Ascending aorta (tissue), 2 donors: ENCODE data around the gene ADK. TPM values are rescaled to one million over a fixed set of nuclear protein-coding genes. Genes with fewer than 3 reads are reported as not detected.

Experiments
- DNase-seq, 2 donors: peaks; one replicate each; pipeline ENCODE4 v3.0.0-alpha.2; 2019; ENCODE audit warnings: low spot score in 2 of 2
- H3K27ac ChIP-seq, 2 donors: fragments of 200-600 bp; sonication (generic); one replicate each; pipeline ENCODE4 v1.5.1; 2016 to 2017; ENCODE audit warnings: mild to moderate bottlenecking in 1 of 2
- H3K27me3 ChIP-seq: fragments of 200-600 bp; sonication (generic); one replicate; pipeline ENCODE4 v1.5.1; 2017
- H3K36me3 ChIP-seq, 2 donors: fragments of 200-600 bp; sonication (generic); one replicate each; pipeline ENCODE4 v1.5.1; 2016
- H3K4me1 ChIP-seq, 2 donors: fragments of 200-600 bp; sonication (generic); one replicate each; pipeline ENCODE4 v1.5.1; 2016 to 2017; ENCODE audit warnings: mild to moderate bottlenecking in 1 of 2
- H3K4me3 ChIP-seq, 2 donors: fragments of 200-600 bp; sonication (generic); one replicate each; pipeline ENCODE4 v1.5.1; 2016 to 2017; ENCODE audit warnings: mild to moderate bottlenecking in 1 of 2
- H3K9me3 ChIP-seq, 2 donors: fragments of 200-600 bp; sonication (generic); one replicate each; pipeline ENCODE4 v1.5.1; 2016
- CTCF ChIP-seq, 3 experiments: fragments of 200-600 bp in 2 of 3; fragments of 450-650 bp in 1 of 3; sonication (generic) in 2 of 3; IDR thresholded peaks; one replicate each; pipeline ENCODE4 v1.5.1; 2016 to 2019; ENCODE audit warnings: antibody characterized with exemption in 3 of 3, mild to moderate bottlenecking in 1 of 3, moderate library complexity in 1 of 3
- intact Hi-C: fragments of 100-400 bp; cut with DNase I; formaldehyde crosslinking; loops from one replicate; pipeline ENCODE4 v1.15.1; 2023
- total RNA-seq: library from RNA; depleted of rRNA; stranded (reverse); fragments of >200 nt; gene quantifications from one replicate; pipeline ENCODE4 v1.1.0, GENCODE V29; 2016

ADK gene
- total RNA-seq, 1 donor from 2014 or later: 2.4 TPM

GRCh38 chr10:74314166-74314565 is 163.1 kb downstream of the ADK start:
- Histone ChIP-seq H3K36me3 (no peaks in the 10 kb centered on the region), H3K4me1 (no peaks in the 10 kb centered on the region), H3K9me3 (peaks cover 0 to 6% of the 10 kb centered on the region in 2 donors), H3K27me3 (no peaks in the 10 kb centered on the region), H3K27ac (no peak overlapping the region), H3K4me3 (peak overlapping the region; percentile 15 to 52)
- intact Hi-C loops: no loop called here
- no peak for DNase-seq
- TF ChIP-seq CTCF (IDR thresholded peaks at IDR 0.05): no peak

- Histone ChIP-seq H3K4me3 (no peak overlapping the region), H3K36me3 (no peaks in the 10 kb centered on the region), H3K27ac (no peak overlapping the region), H3K9me3 (peaks cover 6 to 24% of the 10 kb centered on the region in 2 donors), H3K27me3 (no peaks in the 10 kb centered on the region), H3K4me1 (no peaks in the 10 kb centered on the region)
- intact Hi-C loops: loop anchor here (10.0 kb wide), 1 partner anchor 45 kb away; no protein-coding TSS in a partner anchor
- no peak for DNase-seq
- no peak for TF ChIP-seq CTCF (IDR thresholded peaks at IDR 0.05)
Observed at GRCh38 chr10:74320026-74320425, 169.0 kb downstream of the ADK start.

GRCh38 chr10:74320717-74321116 is 169.7 kb downstream of the ADK start:
- Histone ChIP-seq H3K9me3 (peaks cover 6 to 24% of the 10 kb centered on the region in 2 donors), H3K27ac (no peak overlapping the region), H3K27me3 (no peaks in the 10 kb centered on the region), H3K36me3 (no peaks in the 10 kb centered on the region), H3K4me3 (no peak overlapping the region), H3K4me1 (no peaks in the 10 kb centered on the region)
- intact Hi-C loops: loop anchor here (10.0 kb wide), 1 partner anchor 46 kb away; no protein-coding TSS in a partner anchor
- TF ChIP-seq CTCF (IDR thresholded peaks at IDR 0.05): no peak
- DNase-seq: no peak

- TF ChIP-seq CTCF (IDR thresholded peaks at IDR 0.05): no peak
- Histone ChIP-seq H3K27ac (no peak overlapping the region), H3K4me3 (no peak overlapping the region), H3K4me1 (no peaks in the 10 kb centered on the region), H3K9me3 (peaks cover 6 to 24% of the 10 kb centered on the region in 2 donors), H3K27me3 (no peaks in the 10 kb centered on the region), H3K36me3 (no peaks in the 10 kb centered on the region)
- no peak for DNase-seq
- intact Hi-C loops: loop anchor here (10.0 kb wide), 1 partner anchor 47 kb away; no protein-coding TSS in a partner anchor
Observed at GRCh38 chr10:74322141-74322540, 171.1 kb downstream of the ADK start.

GRCh38 chr10:74322565-74322964 is 171.5 kb downstream of the ADK start:
- no peaks in the 10 kb centered on the region for H3K27me3 ChIP-seq
- no peaks in the 10 kb centered on the region for H3K36me3 ChIP-seq
- H3K4me1 ChIP-seq: no peaks in the 10 kb centered on the region
- H3K4me3 ChIP-seq: no peak overlapping the region
- no peak overlapping the region for H3K27ac ChIP-seq
- TF ChIP-seq CTCF (IDR thresholded peaks at IDR 0.05): no peak
- intact Hi-C loops: loop anchor here (10.0 kb wide), 1 partner anchor 48 kb away; no protein-coding TSS in a partner anchor
- peaks cover 6 to 24% of the 10 kb centered on the region in 2 donors for H3K9me3 ChIP-seq
- DNase-seq: no peak

- H3K27ac ChIP-seq: no peak overlapping the region
- no peaks in the 10 kb centered on the region for H3K4me1 ChIP-seq
- no peak overlapping the region for H3K4me3 ChIP-seq
- intact Hi-C loops: loop anchor here (10.0 kb wide), 1 partner anchor 54 kb away; no protein-coding TSS in a partner anchor
- no peak for DNase-seq
- H3K9me3 ChIP-seq: no peaks in the 10 kb centered on the region
- H3K36me3 ChIP-seq: no peaks in the 10 kb centered on the region
- no peak for TF ChIP-seq CTCF (IDR thresholded peaks at IDR 0.05)
- H3K27me3 ChIP-seq: no peaks in the 10 kb centered on the region
Observed at GRCh38 chr10:74328388-74328787, 177.4 kb downstream of the ADK start.
